Ecto neural progenitor cell (in vitro differentiated cells): ENCODE measurements around the gene BRD1.

Experiments used
- DNase-seq: peaks from one replicate; pipeline ENCODE4 v3.0.0-alpha.2; 2018; ENCODE audit warnings: low spot score

The BRD1 gene

GRCh38 chr22:49800408-49801238, 27.1 kb downstream of the BRD1 start:
- no peak for DNase-seq

DNA sequence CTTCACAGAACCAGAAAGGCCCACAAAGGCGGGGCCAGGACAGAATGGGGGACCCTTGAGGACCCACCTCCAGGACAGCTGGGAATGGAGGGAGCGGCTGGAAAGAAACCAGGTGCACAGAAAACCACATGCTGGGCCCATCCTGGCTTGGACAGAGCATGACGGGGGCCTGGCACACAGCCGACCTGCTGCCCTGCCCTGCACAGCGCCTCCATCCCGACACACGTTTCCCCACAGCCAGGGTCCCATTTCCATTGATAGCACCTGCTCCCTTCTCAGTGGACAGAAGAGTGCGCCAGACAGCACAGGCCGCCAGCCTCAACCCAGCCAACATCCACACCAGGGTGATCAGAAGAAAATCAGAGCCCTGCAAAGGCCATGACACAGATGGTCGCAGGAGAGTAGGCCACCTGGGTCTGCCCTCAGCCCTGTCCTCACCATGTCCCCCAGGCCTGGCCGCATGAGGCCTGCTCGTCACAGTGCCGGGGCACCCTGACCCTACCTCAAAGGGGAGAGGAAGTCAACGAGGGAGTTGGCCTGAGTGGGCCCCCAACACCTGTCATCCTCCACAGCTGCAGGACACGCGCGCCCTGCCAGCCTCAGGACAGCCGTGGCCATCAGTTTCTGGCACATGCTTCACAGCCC, 28.1 kb downstream of the BRD1 start:
- no peak for DNase-seq

- DNase-seq, result no peak
These were observed 29.1 kb downstream of the BRD1 start for GRCh38 chr22:49798486-49799151.

DNA sequence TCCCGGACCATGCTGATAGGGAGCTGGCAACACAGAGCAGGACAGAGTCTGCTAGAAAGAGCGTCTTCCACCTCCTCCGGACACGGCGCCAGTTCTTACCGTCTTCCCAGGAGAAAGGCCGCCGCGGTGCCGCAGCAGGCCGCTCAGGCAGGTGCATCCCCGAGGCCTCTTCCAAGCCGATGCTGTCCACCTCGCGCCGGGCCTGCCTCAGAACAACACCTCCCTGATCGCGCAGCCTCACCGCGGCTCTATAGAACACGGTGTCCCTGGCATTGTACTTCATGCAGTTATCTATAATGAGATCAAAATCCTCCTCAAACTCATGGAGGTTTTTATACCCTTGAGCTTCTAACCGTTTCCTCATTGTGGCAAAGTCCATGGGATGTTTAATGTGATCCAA, 30.0 kb downstream of the BRD1 start:
- DNase-seq, result no peak

GRCh38 chr22:49796596-49797270, 30.9 kb downstream of the BRD1 start:
- DNase-seq, result no peak

GRCh38 chr22:49795521-49795920, 32.2 kb downstream of the BRD1 start:
- DNase-seq, result no peak

DNA sequence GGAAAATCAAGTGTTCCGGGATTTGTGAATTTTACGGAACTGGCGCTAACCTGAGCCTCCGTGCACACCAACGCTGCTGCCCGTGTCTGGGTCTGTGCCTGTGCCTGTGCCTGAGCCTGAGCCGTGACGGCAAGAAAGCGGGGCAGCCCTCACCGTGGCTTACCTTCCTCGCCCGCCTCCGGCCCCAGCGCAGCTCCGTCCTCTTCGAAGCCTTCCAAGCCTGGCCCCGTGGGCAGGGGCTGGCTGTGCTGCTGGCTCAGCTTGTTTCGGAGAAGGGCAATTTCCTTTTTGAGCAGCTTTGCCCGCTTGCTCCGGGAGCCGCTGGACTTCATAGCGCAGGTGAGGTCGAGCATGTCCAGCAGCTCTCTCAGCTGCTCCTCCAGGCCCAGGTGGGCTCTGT, 33.8 kb downstream of the BRD1 start:
- no peak for DNase-seq

DNA sequence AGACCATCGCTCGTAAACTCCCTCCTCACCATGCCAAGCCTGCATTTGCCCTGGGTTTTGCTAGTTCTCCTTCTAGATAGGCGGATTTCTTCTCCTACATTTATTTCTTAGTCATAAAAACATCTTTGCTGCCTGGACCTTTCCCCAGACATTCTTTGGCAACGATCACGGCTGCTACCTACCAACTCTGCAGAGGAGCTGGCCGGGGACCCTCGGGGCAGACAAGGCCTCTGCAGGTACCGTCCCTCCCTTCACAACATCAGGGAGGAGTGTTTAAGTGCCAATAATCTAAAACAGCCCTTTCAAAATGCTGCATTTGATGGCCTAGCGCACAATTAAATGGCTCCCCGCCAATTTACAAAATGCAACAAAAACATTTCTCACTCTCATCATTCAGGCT, 34.4 kb downstream of the BRD1 start:
- no peak for DNase-seq

- DNase-seq, result no peak
These were observed 35.6 kb downstream of the BRD1 start for GRCh38 chr22:49792107-49792506.

- no peak for DNase-seq
These were observed 36.0 kb downstream of the BRD1 start for GRCh38 chr22:49791682-49792081.

DNA sequence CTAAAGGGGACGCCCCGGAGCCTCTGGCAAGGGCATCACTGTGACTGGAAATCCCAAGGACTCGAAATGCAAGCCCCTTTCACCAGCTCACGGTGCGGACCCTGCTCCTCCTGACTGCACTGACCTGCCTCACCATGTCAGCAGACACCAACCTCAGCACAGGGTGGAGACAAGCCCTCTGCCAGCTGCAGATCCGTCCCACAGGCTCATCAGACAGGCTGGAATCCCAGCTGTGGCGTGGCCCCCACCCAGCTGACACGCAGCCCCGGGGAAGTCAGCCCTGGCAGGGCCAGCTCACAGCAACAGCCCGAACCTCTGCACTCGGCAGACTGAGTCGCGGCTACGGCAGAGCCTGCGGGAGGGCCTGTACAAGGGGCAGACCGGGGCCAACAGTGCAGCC, 36.8 kb downstream of the BRD1 start:
- DNase-seq, result no peak

DNA sequence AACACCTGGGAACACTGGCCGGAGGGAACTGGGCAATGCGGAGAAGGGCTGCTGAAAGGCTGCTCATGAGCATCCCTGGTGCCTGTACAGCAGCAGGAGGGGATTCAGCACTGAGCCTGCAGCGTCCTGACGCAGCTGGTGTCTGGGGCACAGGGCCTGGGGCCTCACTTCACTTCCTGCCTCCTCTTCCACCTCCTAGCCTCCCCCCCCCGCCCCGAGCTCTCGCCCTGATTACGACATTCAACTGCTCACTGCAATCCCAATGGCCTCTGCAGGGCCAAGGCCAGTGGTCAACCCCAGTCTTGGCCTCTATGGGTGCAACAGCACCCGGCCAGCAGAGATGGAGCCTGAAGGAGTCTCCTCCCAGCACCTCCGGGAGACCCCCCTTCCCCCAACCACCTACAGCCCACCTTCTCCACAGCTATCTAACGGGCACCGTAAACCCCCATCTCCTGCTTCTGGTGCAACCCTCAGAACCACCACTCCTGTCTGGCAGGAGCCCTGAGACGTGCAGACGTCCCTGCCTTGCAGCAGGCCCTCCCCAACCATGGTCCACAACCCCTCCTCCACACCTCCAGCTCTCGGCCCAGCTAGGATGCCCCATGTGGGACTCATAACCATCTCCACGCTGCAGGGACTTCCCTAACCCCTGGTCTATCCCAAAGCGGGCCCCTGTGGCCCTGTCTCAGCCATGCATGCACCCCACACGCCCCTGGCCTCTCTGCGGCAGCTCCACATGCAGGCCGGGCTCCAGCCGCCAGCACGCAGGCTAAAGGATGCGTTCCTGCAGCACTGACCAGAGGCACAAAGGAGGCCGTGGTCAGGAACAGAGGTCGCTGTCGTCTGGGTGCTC, 38.2 kb downstream of the BRD1 start:
- no peak for DNase-seq

DNA sequence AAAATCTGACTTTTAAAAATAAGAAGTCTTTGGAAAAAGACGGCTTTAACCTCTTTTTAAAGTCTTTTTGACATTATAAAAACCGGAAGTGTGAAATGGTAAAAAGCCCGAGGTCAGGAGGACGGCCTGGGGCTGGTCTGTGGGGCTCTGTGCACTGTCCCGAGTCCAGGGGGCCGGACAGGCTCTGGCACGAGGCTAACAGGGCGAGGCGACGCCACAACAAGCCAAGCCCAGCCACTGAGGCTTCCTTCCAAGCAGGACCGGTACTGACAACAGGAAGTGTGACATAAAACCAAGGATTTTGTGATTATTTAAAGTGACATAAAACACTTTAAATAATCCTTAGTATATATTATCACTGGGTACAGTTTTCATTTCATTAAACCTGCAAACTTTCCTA, 39.2 kb downstream of the BRD1 start:
- no peak for DNase-seq

- DNase-seq, result no peak
These were observed 39.8 kb downstream of the BRD1 start for GRCh38 chr22:49787861-49788260.

DNA sequence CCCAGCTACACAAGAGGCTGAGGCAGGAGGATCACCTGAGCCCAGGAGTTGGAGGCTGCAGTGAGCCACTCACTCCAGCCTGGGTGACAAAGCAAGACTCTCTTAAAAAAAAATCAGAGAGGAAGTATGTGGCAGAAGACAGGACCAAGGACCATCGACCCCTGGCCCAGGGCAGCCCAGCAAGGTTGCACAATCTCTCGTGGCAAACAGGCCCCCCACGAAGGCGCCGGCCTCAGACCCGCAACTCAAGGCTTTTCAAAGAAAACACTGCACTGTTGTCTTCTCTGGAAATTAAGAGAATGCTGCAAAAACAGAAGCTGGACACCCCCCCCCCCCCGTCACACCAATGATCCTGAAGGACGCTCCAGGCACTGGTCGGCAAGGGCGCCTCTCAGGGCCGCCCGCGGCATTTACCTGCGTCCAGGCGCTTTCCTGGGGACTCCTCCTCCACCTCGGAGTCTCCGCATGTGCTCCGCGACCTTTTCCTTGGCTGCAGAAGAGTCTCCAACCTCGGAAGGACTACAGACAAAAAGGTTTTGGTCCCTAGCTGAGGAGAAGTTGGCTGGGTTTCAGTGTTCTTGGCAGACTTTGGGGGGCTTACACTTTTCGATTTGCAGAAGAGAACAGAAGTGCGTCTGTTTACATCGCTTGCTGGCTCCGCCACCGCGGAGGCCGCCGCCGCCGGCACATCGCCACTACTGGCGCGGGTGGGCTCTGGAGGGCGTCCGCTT, 40.5 kb downstream of the BRD1 start:
- no peak for DNase-seq

- no peak for DNase-seq
These were observed 41.7 kb downstream of the BRD1 start for GRCh38 chr22:49785841-49786471.

GRCh38 chr22:49785046-49785521, 42.6 kb downstream of the BRD1 start:
- DNase-seq, result no peak

DNA sequence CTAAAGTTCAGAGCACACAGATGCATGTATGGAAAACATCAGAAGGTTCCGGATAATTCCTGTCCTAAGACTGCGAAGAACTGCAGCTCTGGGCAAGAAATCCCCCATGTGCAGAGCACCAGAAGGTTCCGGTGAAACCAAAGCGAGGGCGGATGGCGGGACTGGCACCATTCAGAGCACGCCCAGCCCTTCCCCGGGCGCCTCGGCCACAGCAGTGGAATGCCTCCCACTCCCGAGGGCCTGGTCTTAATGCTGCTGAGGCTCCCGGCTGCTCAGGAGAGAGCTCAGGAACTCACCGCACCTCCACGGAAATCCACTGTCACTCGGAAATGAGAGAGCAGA, 43.1 kb downstream of the BRD1 start:
- no peak for DNase-seq

DNA sequence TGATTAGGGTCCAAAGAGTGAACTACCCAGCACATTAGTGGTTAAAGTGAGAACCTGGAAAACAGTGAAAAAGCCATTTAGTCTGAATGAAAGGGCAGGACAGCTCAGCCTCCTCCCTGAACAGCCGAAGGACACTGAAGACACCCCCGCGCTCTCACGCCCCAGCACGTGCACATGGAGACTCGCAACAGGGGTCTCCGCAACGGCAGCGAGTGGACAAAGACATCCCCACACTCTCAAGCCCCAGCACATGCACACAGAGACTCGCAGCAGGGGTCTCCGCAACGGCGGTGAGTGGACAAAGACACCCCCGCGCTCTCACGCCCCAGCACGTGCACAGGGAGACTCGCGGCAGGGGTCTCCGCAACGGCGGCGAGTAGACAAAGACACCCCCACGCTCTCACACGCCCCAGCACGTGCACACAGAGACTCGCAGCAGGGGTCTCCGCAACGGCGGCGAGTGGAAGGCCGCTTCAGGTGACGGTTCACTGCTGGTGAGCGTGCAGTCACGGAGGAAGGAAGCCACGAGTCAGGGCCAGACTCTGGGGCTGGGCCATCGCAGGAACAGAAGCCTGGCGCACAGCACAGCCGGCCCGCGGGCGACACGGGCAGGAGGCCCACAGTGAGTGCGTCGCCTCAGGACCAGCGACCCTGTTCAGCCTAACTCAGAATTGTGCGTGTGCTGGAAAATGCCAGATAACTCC, 43.6 kb downstream of the BRD1 start:
- DNase-seq, result peak; percentile 38
